ENCODE data around the gene RNF14. TPM values are rescaled to one million over a fixed set of nuclear protein-coding genes. Genes with fewer than 3 reads are reported as not detected.

Gene RNF14
- total RNA-seq, 3 donors from 2014 or later, result 33.9 to 37.9 (median 35.2) TPM

DNA sequence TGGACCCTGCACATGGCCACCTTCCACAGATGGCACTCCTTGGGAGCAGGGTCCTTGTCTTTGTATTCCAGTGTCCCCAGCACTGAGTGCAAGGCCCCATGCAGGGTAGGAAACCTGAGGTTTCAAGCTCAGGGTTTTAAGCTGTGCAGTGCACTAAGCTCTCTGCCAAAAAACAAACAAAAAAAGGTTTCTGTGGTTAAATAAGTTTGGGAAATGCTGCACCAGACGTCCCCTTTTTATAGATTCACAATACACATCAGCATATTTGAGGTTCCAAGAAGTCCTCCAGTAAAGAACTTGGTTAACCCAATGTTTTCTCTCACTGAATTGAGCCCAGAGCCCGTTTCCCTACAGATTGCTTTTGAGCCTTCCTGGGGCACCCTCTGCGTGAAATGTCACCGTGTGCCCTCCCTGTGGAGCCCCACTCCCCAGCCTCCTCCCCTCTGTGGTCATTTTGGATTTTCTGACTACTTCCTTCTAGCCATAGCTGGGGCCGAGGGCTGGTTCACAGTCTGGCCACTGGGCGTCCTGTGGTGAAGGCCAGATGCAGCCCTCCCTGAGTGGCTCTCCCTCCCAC is 28.1 kb upstream of the RNF14 start:
- peaks cover 10% of the 10 kb centered on the region for H3K36me3 Mint-ChIP-seq (ENCODE audit: insufficient read depth)
- no peaks in the 10 kb centered on the region for H3K27me3 Mint-ChIP-seq (ENCODE audit: low read depth)
- H3K4me3 Mint-ChIP-seq, result no peak overlapping the region
- no peaks in the 10 kb centered on the region for H3K9me3 Mint-ChIP-seq
- ATAC-seq (no peak), DNase-seq (no peak)
- H3K4me1 Mint-ChIP-seq (ENCODE audit: low read depth), result no peaks in the 10 kb centered on the region

DNA sequence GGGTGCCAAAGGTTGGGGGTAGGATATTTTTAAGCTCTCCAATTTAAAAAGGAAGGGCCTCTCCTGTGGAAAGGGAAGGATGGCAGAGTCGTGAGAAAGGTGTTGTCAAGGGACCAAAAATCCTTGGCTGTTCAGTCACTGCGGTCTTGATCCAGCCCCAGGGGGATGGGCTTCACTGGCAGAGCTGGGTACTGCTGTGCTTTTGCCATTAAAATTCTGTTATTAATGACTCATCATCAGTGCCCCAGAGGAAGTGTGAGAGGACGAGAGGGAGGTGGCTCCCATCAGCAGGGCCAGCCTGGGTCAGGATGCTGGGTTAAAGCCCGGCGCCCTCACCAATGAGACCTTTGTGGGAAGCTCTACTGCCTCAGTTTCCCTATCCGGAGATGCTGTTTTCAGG is 27.6 kb upstream of the RNF14 start:
- H3K36me3 Mint-ChIP-seq (ENCODE audit: insufficient read depth), result peaks cover 7% of the 10 kb centered on the region
- DNase-seq (no peak), ATAC-seq (no peak)
- no peak overlapping the region for H3K4me3 Mint-ChIP-seq
- H3K9me3 Mint-ChIP-seq, result no peaks in the 10 kb centered on the region
- no peaks in the 10 kb centered on the region for H3K4me1 Mint-ChIP-seq (ENCODE audit: low read depth)
- no peaks in the 10 kb centered on the region for H3K27me3 Mint-ChIP-seq (ENCODE audit: low read depth)

DNA sequence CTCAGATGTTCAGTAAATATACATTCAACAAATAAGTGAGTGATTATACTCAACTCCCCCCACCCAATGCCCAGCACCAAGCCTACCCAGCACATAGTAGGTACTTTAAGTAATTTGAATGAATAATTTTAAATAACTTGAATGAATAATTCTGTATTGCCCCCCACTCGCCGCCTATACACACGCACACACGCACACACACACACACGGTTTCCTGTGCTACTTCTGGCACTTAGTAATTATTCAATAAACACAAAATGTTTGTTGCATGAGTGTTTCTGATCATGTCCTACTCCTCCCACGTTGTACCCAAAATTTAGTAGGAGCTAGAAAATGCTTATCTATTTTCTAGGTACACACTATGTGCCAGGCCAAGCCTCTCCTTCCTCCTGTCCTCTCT is 27.1 kb upstream of the RNF14 start:
- Mint-ChIP-seq H3K4me3 (no peak overlapping the region), H3K9me3 (no peaks in the 10 kb centered on the region), H3K27me3 (ENCODE audit: low read depth) (no peaks in the 10 kb centered on the region), H3K36me3 (ENCODE audit: insufficient read depth) (peaks cover 7% of the 10 kb centered on the region), H3K4me1 (ENCODE audit: low read depth) (no peaks in the 10 kb centered on the region)
- DNase-seq (no peak), ATAC-seq (no peak)

DNA sequence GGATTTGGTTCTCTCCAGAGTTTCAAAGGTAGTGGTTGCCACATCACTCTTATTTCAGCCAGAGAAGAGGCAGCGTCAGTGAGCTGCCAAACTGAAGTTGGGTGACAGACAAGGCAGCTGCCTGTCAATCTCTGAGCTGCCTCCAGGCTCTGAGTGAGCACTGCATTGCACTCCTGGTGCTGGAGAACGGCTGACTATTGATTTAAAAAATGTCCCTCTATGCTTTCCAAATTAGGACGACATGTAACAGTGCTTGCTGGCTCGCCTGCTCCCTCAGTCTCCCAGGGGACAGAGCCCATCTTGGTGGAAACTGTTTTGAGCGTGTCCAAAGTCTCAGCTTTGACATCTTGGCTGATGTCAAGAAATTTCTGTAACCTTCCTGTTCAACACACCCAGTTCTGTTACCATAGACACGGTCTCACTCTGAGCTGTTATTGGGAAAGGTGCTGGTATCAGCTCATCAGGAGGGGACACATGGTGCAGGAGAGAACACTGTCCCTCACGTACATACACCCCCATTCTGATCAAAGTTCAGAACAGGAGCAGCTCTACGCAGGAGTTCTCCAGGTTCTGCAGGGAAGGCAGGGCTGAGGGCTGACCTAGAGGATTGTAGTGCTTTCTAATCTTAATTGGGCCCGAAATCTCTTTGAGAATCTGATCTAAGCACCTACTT is 26.6 kb upstream of the RNF14 start:
- no peak overlapping the region for H3K4me3 Mint-ChIP-seq
- H3K36me3 Mint-ChIP-seq (ENCODE audit: insufficient read depth), result peaks cover 4% of the 10 kb centered on the region
- no peak for ATAC-seq
- no peaks in the 10 kb centered on the region for H3K9me3 Mint-ChIP-seq
- DNase-seq, result no peak
- H3K27me3 Mint-ChIP-seq (ENCODE audit: low read depth), result no peaks in the 10 kb centered on the region
- H3K4me1 Mint-ChIP-seq (ENCODE audit: low read depth), result no peaks in the 10 kb centered on the region

DNA sequence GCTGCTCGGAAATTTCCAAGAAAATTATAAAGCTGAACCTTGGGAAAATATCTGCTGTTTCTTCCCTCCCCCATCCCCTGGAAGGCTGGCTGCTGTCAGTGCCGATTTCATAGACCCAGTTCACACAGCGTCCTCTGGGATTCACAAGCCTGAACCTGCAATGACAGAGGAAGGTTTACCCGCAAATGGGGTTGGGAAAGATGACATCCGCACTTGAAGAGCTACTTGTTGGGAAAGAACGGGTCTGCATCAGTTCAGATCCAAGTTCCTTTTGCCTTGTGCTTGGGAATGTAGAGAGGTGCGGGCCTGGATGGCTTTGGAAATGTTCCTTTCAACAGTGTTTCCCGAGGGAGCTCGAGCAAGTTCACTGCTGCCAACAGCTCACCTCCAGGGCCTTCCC is 24.8 kb upstream of the RNF14 start:
- peaks cover 4% of the 10 kb centered on the region for H3K36me3 Mint-ChIP-seq (ENCODE audit: insufficient read depth)
- no peaks in the 10 kb centered on the region for H3K9me3 Mint-ChIP-seq
- ATAC-seq (no peak), DNase-seq (no peak)
- no peaks in the 10 kb centered on the region for H3K4me1 Mint-ChIP-seq (ENCODE audit: low read depth)
- no peak overlapping the region for H3K4me3 Mint-ChIP-seq
- H3K27me3 Mint-ChIP-seq (ENCODE audit: low read depth), result no peaks in the 10 kb centered on the region

DNA sequence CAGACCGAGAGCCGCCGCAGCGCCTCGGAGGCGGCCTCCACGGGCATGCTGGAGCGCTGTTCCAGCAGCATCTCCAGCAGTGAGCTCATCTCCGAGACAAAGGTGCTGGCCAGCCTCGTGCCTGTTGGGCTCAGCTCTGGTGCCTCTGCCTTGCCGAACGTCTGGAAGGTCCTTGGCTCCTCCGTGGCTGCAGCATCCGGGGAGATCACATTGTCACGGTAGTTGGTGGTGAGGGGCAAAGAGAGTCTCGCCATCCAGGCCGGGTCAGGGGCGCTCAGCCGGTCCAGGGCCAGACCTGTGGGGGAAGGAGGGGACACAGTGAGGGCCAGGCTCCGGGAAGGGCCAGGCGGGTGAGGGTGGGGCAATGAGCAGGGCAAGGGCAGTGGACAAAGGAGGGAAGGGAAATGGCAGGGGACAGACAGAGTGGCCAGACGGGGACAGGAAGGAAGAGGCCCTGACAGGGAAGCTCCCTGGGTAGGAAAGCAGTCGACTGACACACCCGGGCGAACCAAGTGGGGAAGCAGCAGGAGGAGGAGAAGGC is 23.3 kb upstream of the RNF14 start:
- Mint-ChIP-seq H3K9me3 (no peaks in the 10 kb centered on the region), H3K27me3 (ENCODE audit: low read depth) (no peaks in the 10 kb centered on the region), H3K36me3 (ENCODE audit: insufficient read depth) (no peaks in the 10 kb centered on the region), H3K4me3 (no peak overlapping the region), H3K4me1 (ENCODE audit: low read depth) (no peaks in the 10 kb centered on the region)
- ATAC-seq, result no peak
- no peak for DNase-seq

DNA sequence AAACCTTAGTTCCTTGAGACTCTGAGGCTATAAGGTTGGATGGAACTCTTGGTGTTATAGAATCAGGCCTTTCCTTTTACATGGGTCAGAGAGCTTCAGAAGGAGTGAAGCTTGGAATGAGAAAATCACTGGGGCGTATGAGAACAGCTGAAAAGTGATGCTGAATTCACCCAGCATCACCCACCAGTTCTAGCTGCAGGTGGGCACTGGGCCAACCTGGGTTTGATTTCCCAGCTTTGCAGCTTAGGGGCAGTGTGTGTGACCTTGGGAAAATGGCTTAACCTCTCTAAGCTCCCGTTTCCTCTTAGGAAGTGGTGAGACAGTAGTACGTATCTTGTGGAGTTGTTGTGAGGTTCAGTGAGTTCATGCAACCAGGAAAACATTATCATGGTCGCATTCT is 21.6 kb upstream of the RNF14 start:
- ATAC-seq, result no peak
- peaks cover 10% of the 10 kb centered on the region for H3K4me1 Mint-ChIP-seq (ENCODE audit: low read depth)
- no peaks in the 10 kb centered on the region for H3K9me3 Mint-ChIP-seq
- no peaks in the 10 kb centered on the region for H3K36me3 Mint-ChIP-seq (ENCODE audit: insufficient read depth)
- no peak for DNase-seq
- no peaks in the 10 kb centered on the region for H3K27me3 Mint-ChIP-seq (ENCODE audit: low read depth)
- H3K4me3 Mint-ChIP-seq, result no peak overlapping the region

DNA sequence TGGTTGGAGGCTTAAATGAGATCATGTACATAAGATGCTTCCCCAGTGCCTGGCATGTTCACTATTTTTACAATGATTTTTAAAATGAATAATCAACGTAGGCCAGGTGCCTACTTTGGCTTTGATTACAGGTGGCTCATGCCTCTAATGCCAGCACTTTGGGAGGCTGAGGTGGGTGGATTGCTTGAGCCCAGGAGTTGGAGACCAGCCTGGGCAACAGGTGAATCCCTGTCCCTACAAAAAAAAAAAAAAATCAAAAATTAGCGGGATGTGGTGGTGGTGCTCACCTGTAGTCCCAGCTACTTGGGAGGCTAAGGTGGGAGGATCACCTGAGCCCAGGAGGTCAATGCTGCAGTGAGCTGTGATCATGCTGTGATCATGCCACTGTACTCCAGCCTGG is 20.1 kb upstream of the RNF14 start:
- H3K4me1 Mint-ChIP-seq (ENCODE audit: low read depth), result peaks cover 10% of the 10 kb centered on the region
- no peaks in the 10 kb centered on the region for H3K9me3 Mint-ChIP-seq
- H3K4me3 Mint-ChIP-seq, result no peak overlapping the region
- H3K36me3 Mint-ChIP-seq (ENCODE audit: insufficient read depth), result no peaks in the 10 kb centered on the region
- no peaks in the 10 kb centered on the region for H3K27me3 Mint-ChIP-seq (ENCODE audit: low read depth)
- no peak for ATAC-seq
- no peak for DNase-seq

DNA sequence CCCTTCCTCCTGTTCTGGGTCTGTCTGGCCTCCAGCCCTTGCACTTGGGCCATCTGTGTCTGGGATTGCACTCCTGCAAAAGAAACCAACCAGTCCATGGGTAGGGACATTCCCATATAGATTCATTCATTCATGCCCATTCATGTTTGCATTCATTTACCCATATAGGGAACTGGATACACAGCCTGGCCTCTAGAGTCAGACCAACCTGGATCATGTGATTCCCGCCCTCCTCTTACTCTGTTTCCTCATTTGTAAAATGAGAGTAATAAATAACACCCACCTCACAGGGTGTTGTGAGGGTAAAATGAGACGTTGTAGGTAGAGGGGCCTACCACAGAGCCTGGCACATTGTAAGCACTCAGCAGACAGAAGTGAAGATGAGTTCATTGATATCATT is 19.4 kb upstream of the RNF14 start:
- ATAC-seq (no peak), DNase-seq (no peak)
- Mint-ChIP-seq H3K27me3 (ENCODE audit: low read depth) (no peaks in the 10 kb centered on the region), H3K4me3 (no peak overlapping the region), H3K4me1 (ENCODE audit: low read depth) (peaks cover 10% of the 10 kb centered on the region), H3K9me3 (no peaks in the 10 kb centered on the region), H3K36me3 (ENCODE audit: insufficient read depth) (no peaks in the 10 kb centered on the region)

DNA sequence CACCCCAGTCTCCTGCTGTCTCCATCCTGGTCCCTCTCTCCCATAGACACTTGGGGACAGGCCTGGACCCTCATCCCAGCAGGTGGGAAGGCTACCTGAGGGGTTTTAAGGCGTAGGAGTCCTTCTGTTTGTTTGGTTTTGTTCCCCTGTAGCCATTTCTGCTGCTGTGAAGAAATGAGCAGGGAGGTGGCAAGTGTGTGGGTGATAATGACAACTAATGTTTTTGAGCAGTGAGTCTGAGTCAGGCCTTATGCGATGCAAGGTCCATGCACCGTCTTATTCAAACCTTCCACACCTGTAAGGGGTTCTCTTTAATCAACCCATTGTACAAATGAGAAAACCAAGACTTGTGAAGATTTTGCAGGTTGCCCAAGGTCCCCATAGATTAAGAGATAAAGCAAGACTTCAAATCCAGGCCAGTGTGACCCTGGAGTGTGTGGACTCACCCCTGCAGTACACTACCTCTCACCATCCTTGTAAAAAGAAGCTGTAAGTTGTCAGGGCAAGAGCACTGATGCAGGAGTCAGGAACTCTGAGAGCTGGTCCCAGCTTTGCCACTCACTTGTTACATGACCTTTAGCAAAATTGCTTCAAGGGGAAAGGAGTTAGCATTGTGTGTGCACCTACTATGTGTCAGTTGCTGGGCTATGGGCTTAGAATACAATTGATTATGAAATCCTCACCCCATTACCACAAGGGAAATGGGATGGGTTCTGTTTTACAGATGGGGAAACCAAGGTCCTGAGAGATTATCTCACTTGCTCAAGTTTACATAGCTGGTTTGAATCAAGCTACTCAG is 18.5 kb upstream of the RNF14 start:
- DNase-seq (no peak), ATAC-seq (no peak)
- Mint-ChIP-seq H3K36me3 (ENCODE audit: insufficient read depth) (no peaks in the 10 kb centered on the region), H3K9me3 (no peaks in the 10 kb centered on the region), H3K4me1 (ENCODE audit: low read depth) (peaks cover 10% of the 10 kb centered on the region), H3K27me3 (ENCODE audit: low read depth) (no peaks in the 10 kb centered on the region), H3K4me3 (no peak overlapping the region)

DNA sequence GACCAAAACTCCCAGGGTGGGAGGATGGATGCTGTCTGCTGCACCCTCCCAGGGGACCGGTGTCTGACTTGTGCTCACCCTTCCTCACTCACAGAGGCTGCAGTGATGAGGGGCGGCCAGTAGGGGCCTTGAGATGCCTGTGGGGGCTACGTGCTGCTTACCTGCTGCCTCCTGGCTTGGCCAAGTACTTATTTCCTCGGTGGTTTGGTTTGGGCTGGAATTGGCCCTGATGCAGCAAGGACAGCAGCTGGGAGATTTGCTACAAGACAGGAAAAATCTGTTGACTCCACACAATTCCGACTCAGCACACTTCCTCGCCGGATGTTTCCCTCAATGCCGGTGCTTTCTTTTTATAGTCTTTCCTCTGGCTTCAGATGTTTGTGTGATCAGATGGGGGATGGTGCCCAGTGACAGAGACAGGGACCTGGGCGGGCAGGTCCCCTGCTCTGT is 17.5 kb upstream of the RNF14 start:
- Mint-ChIP-seq H3K27me3 (ENCODE audit: low read depth) (no peaks in the 10 kb centered on the region), H3K4me1 (ENCODE audit: low read depth) (peaks cover 10% of the 10 kb centered on the region), H3K4me3 (no peak overlapping the region), H3K36me3 (ENCODE audit: insufficient read depth) (no peaks in the 10 kb centered on the region), H3K9me3 (no peaks in the 10 kb centered on the region)
- DNase-seq (no peak), ATAC-seq (peak; percentile 59 to 80)

DNA sequence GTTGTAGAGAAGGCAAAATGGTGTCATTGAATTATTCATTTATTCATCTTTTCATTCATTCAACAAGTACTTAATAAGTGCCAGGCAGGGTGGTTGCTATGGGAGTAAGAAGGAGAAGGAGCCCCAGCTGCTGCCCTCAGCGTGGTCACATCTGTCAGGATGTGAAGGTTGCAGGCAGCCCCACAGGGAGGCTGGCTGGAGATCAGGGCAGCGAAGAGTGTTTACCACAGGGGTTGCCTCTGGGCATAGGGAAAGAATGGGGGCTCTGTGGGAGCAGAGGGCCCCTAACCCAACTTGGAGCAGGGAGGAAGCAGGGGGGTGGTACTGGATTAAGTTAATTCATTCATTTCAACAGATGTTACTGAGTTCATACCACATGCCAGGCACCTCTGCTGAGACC is 16.9 kb upstream of the RNF14 start:
- ATAC-seq (no peak), DNase-seq (no peak)
- Mint-ChIP-seq H3K9me3 (no peaks in the 10 kb centered on the region), H3K36me3 (ENCODE audit: insufficient read depth) (no peaks in the 10 kb centered on the region), H3K4me1 (ENCODE audit: low read depth) (peaks cover 10% of the 10 kb centered on the region), H3K4me3 (no peak overlapping the region), H3K27me3 (ENCODE audit: low read depth) (no peaks in the 10 kb centered on the region)

DNA sequence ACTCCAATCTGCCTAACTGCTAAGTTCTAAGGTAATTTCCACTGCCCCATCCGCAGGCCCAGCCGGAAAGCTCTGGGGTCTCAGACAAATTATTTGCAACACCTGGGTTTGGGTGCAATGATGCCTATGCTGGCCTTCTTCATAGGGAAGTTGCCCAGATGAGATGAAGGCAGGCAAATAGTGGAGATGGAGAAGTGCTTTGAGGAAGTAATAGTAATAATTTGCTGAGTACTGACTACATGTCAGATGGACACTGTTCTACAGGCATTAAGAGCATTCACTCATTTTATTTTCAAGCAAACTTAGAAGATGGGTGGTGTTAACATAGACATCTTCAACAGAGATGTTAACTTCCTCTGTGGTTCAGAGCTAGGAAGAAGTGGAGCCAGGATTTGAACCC is 14.7 kb upstream of the RNF14 start:
- H3K27me3 Mint-ChIP-seq (ENCODE audit: low read depth), result no peaks in the 10 kb centered on the region
- H3K36me3 Mint-ChIP-seq (ENCODE audit: insufficient read depth), result no peaks in the 10 kb centered on the region
- ATAC-seq, result no peak

DNA sequence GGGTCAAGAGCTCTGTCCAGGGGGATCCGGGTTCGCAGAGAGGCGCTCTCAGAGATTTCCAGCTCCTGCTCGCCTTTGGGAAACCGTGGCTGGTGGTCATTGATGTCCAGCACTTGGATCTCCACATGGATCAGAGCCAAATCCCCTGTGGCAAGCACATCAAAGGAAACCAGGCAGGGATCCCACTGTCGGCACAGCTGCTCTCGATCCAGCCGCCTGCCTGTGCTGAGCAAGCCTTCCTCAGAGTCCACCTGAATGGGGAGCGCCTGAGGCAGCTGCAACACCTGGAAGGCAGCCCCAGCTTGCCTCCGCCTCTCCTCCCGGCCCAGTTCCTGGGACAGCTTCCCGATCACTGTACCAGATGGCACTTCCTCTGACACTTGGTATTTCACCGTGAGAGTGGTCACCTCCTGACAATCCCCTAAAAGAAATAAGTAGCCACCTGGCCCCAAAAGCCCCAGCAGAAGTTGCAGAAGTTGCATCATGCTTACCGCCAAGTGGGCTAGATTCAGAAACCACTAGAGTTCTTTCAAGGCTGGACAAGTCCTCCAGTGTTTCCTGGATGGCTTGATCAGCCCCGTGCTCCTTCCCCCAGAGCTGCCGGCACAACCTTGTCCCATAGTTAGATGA is 11.4 kb upstream of the RNF14 start:
- DNase-seq (no peak), ATAC-seq (no peak)
- H3K9me3 Mint-ChIP-seq, result no peaks in the 10 kb centered on the region
- H3K4me1 Mint-ChIP-seq (ENCODE audit: low read depth), result peaks cover 43% of the 10 kb centered on the region
- H3K36me3 Mint-ChIP-seq (ENCODE audit: insufficient read depth), result no peaks in the 10 kb centered on the region
- peak overlapping the region; percentile 19 for H3K4me3 Mint-ChIP-seq
- H3K27me3 Mint-ChIP-seq (ENCODE audit: low read depth), result no peaks in the 10 kb centered on the region

More for the DNA sequence above, 14.7 kb upstream of the RNF14 start:
- Mint-ChIP-seq H3K4me1 (ENCODE audit: low read depth) (peaks cover 28% of the 10 kb centered on the region), H3K4me3 (no peak overlapping the region), H3K9me3 (no peaks in the 10 kb centered on the region)
- no peak for DNase-seq

All from activated T-cell treated with anti-CD3 and anti-CD28 coated beads, Interleukin-2, amount 50 U/mL, for 4 hours (primary cell).